Testis (tissue), 2 donors: Measurements from ENCODE around the gene RNASE8.
A peak's percentile ranks its signal among the peaks of the same experiment; 100 is the strongest.

Experiments used
- CTCF ChIP-seq, 3 experiments: fragments of 450-650 bp in 2 of 3; fragments of 200-600 bp in 1 of 3; sonication (generic) in 1 of 3; IDR thresholded peaks; one replicate each; pipeline ENCODE4 v1.5.1; 2016 to 2019; ENCODE audit warnings: antibody characterized with exemption in 3 of 3, mild to moderate bottlenecking in 2 of 3, moderate library complexity in 1 of 3
- POLR2A ChIP-seq: fragments of 450-650 bp; IDR thresholded peaks from one replicate; pipeline ENCODE4 v1.6.1; 2017; ENCODE audit warnings: antibody characterized with exemption, mild to moderate bottlenecking, moderate library complexity

GRCh38 chr14:21104448-21105060, 46.9 kb downstream of the RNASE8 start:
- TF ChIP-seq CTCF (IDR thresholded peaks at IDR 0.05) (peak; percentile 85 to 95 (median 90)), POLR2A (no peak)
